HepG2 (cell line): ENCODE measurements around the gene TGFBI. TPM values are rescaled to one million over a fixed set of nuclear protein-coding genes. Genes with fewer than 3 reads are reported as not detected.

ENCODE experiments used
- ATAC-seq: fragments of 200-7000 bp; cut with Tn5 transposase; 3 replicates; pipeline ENCODE4 v1.9.1; 2020; ENCODE audit warnings: mild to moderate bottlenecking, moderate library complexity
- BruUV-seq: library from RNA; stranded (reverse); fragments of 400-500 nt; replicated peaks from 2 replicates; lab custom pipeline; 2021; lab: Mats Ljungman, UMichigan
- CTCF ChIA-PET: fragments of 300-600 bp; formaldehyde crosslinking; extraction: SDS; loops from one replicate; lab custom pipeline; 2021; ENCODE audit warnings: low total read pairs, inconsistent platforms, low intra/inter-chr PET ratio; lab: Yijun Ruan, JAX
- POLR2A ChIA-PET: fragments of 350-600 bp; sonication (Branson Sonifier 250); formaldehyde crosslinking; loops from one replicate; lab custom pipeline; 2020; ENCODE audit warnings: antibody characterized with exemption, inconsistent platforms; lab: Yijun Ruan, JAX
- DNase-seq: peaks from one replicate; pipeline ENCODE4 v3.0.0-alpha.2; 2015; ENCODE audit warnings: low spot score
- FAIRE-seq: peaks from 3 replicates; lab custom pipeline; 2011; peaks lifted over from hg19 to GRCh38; lab: Jason Lieb, UNC
- H2AFZ ChIP-seq: one replicate; pipeline ENCODE4 v1.6.1; 2011; ENCODE audit warnings: low read length, inconsistent platforms
- H3K27ac ChIP-seq: fragments of 300-600 bp; 3 replicates; pipeline ENCODE4 v1.8.0; 2011; ENCODE audit warnings: mixed run types, mild to moderate bottlenecking, mixed read lengths, low read length, inconsistent platforms; ENCODE audit not compliant: insufficient read depth; ENCODE audit errors: extremely low read length
- H3K27me3 ChIP-seq, 2 experiments: fragments of 200-600 bp in 1 of 2; 2 replicates in 1 of 2; 3 replicates in 1 of 2; pipeline versions ENCODE4 v1.6.0 to v1.8.0; 2011; ENCODE audit warnings: low read length in 2 of 2, mild to moderate bottlenecking in 2 of 2, moderate library complexity in 2 of 2, inconsistent platforms in 1 of 2; ENCODE audit not compliant: insufficient read depth in 2 of 2, control insufficient read depth in 1 of 2
- H3K36me3 ChIP-seq, 2 experiments: fragments of 200-600 bp in 1 of 2; replicated peaks in 1 of 2; 2 replicates in 1 of 2; 3 replicates in 1 of 2; pipeline versions ENCODE4 v1.5.1 to v1.8.0; 2011; ENCODE audit warnings: low read length in 2 of 2, inconsistent platforms in 1 of 2; ENCODE audit not compliant: insufficient read depth in 2 of 2, control insufficient read depth in 1 of 2
- H3K4me1 ChIP-seq: 2 replicates; pipeline ENCODE4 v1.5.1; 2012; ENCODE audit warnings: low read length, inconsistent platforms; ENCODE audit not compliant: insufficient read depth
- H3K4me2 ChIP-seq: 2 replicates; pipeline ENCODE4 v1.6.0; 2011; ENCODE audit warnings: low read depth, low read length, inconsistent platforms
- H3K4me3 ChIP-seq, 3 experiments: fragments of 200-600 bp in 1 of 3; sonication (generic), shearing (Covaris generic) in 1 of 3; replicated peaks in 1 of 3; 2 replicates each; pipeline ENCODE4 v1.5.1; 2011 to 2016; ENCODE audit warnings: low read length in 3 of 3, inconsistent platforms in 2 of 3, low read depth in 2 of 3, mild to moderate bottlenecking in 2 of 3, control low read depth in 1 of 3, mixed read lengths in 1 of 3; ENCODE audit not compliant: insufficient read depth in 1 of 3
- H3K79me2 ChIP-seq: one replicate; pipeline ENCODE4 v1.6.1; 2011; ENCODE audit warnings: low read length, inconsistent platforms; ENCODE audit not compliant: insufficient read depth
- H3K9ac ChIP-seq: 2 replicates; pipeline ENCODE4 v1.6.0; 2011; ENCODE audit warnings: mild to moderate bottlenecking, low read depth, low read length, inconsistent platforms; ENCODE audit not compliant: insufficient read depth
- H3K9me3 ChIP-seq: 2 replicates; pipeline ENCODE4 v1.5.1; 2012; ENCODE audit warnings: mild to moderate bottlenecking, low read length
- H4K20me1 ChIP-seq: 2 replicates; pipeline ENCODE4 v1.6.0; 2011; ENCODE audit warnings: inconsistent platforms, mild to moderate bottlenecking, low read length, moderate library complexity; ENCODE audit not compliant: insufficient read depth
- ATF7 ChIP-seq, 2 experiments: fragments of 450-650 bp in 1 of 2; sonication (generic) in 1 of 2; formaldehyde crosslinking in 1 of 2; IDR thresholded peaks; 2 replicates each; pipeline versions ENCODE4 v1.4.0 to v1.6.1; 2016 to 2020; ENCODE audit warnings: antibody characterized with exemption in 1 of 2, mild to moderate bottlenecking in 1 of 2, missing genetic modification reagents in 1 of 2
- FLYWCH1 ChIP-seq: sonication (generic); formaldehyde crosslinking; IDR thresholded peaks from 2 replicates; pipeline ENCODE4 v1.8.1; 2023; ENCODE audit warnings: mild to moderate bottlenecking, missing genetic modification reagents
- HMGXB3 ChIP-seq: sonication (generic); formaldehyde crosslinking; IDR thresholded peaks from 2 replicates; pipeline ENCODE4 v1.4.0; 2020; ENCODE audit warnings: missing genetic modification reagents, borderline replicate concordance
- TARDBP ChIP-seq: sonication (generic); formaldehyde crosslinking; IDR thresholded peaks from 2 replicates; pipeline ENCODE4 v1.8.0; 2022; ENCODE audit warnings: mild to moderate bottlenecking, missing genetic modification reagents
- ZMAT3 ChIP-seq: sonication (generic); formaldehyde crosslinking; conservative IDR thresholded peaks from 2 replicates; pipeline ENCODE4 v1.7.0; 2021; ENCODE audit warnings: missing genetic modification reagents
- WGBS: methylation state at CpG from one replicate; pipeline ENCODE4 v1.1.6; 2017; ENCODE audit warnings: low lambda C conversion rate; 5-methylcytosine and 5-hydroxymethylcytosine counted together
- in situ Hi-C: cut with HindIII; loops from 2 replicates; pipeline ENCODE4 v1.10.0; 2017; ENCODE audit warnings: low pct_unique_long_range_greater_than_20kb; ENCODE audit not compliant: extremely low pct_ligation_motif_present
- intact Hi-C: fragments of 100-400 bp; cut with micrococcal nuclease; formaldehyde crosslinking; loops from one replicate; pipeline ENCODE4 v1.10.0; 2022; ENCODE audit not compliant: unreplicated experiment
- polyA plus RNA-seq, 8 experiments: library from polyadenylated mRNA; depleted of rRNA in 3 of 8; stranded (reverse) in 7 of 8; unstranded in 1 of 8; fragments of >200 nt; fragmentation: Illumina TruSeq in 4 of 8; extraction: Trizol in 4 of 8; gene quantifications; 2 replicates each; pipeline versions ENCODE4 v1.2.1 to v1.2.3, GENCODE V29; 2011 to 2016; ENCODE audit warnings: low read depth in 4 of 8, missing spikeins in 1 of 8, mixed read lengths in 1 of 8; ENCODE audit not compliant: insufficient read depth in 1 of 8
- total RNA-seq, 5 experiments: library from RNA; depleted of rRNA; stranded (reverse); fragments of >200 nt; fragmentation: Illumina TruSeq; extraction: Trizol; gene quantifications; 2 replicates each; pipeline ENCODE4 v1.2.3, GENCODE V29; 2016; ENCODE audit warnings: low read depth in 1 of 5

Gene TGFBI
- total and polyA plus RNA-seq, 2 of the 13 experiments (the other 11 are each of a cell fraction or from before 2014, with no cell fraction given) = 275 to 457 TPM

- ChIA-PET POLR2A (no interaction called here), CTCF (no interaction called here)
- in situ Hi-C loops (no loop called here), intact Hi-C loops (no loop called here)
- no peak overlapping the region for H3K4me2 ChIP-seq
- TF ChIP-seq TARDBP = no peak
- TF ChIP-seq HMGXB3 (CRISPR knock-in tag) = no peak
- no peak for TF ChIP-seq ZMAT3 (CRISPR knock-in tag)
- TF ChIP-seq FLYWCH1 = no peak
- TF ChIP-seq ATF7 (IDR thresholded peaks at IDR 0.05) = peak; percentile 80; the same call in 1 of the 2 replicates
- TF ChIP-seq ATF7 (CRISPR knock-in tag; IDR thresholded peaks at IDR 0.05) = no peak
- no peak overlapping the region for H2AFZ ChIP-seq
- no peak for DNase-seq
- peaks cover 11% of the 10 kb centered on the region for H3K4me1 ChIP-seq
- H3K27me3 ChIP-seq = no peaks in the 10 kb centered on the region
- H3K9ac ChIP-seq = no peak overlapping the region
- no peak overlapping the region for H3K27ac ChIP-seq
- no peak for ATAC-seq
- H3K36me3 ChIP-seq = no peaks in the 10 kb centered on the region
- no TSS peak for BruUV-seq
- H3K4me3 ChIP-seq = no peak overlapping the region
- no peaks in the 10 kb centered on the region for H3K9me3 ChIP-seq
- H3K79me2 ChIP-seq = no peaks in the 10 kb centered on the region
- H4K20me1 ChIP-seq = no peaks in the 10 kb centered on the region
- FAIRE-seq = no peak
- 94% methylated on average over 1 of the region's 1 CpG for WGBS
Measured at GRCh38 chr5:135980620-135981019, 48.2 kb upstream of the TGFBI start.
